HG03060 (cell line): ENCODE results near the gene CAV3.

ENCODE experiments used
- ATAC-seq: cut with Tn5 transposase; IDR thresholded peaks from one replicate; pipeline ENCODE4 v1.9.1; 2021; ENCODE audit warnings: low read depth, moderate number of reproducible peaks; ENCODE audit not compliant: unreplicated experiment

CAV3 gene

GRCh38 chr3:8734137-8734878, 706 bp downstream of the CAV3 start:
- no peak for ATAC-seq

DNA sequence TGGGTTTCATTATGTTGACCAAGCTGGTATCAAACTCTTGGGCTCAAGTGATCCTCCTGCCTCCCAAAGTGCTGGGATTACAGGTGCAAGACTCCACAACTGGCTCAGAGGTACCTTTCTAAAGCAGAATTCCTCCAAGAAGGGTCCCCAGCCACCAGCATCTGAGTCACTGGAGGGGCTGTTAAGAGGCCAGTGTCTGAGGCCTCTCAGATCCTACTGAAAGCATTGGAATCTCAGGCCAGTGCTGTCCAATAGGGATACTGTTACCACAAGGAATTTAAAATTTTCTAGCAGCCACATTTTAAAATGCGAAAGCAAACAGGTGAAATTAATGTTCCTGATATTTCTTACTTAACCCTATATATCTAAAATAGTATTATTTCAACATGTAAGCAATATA, 1.3 kb downstream of the CAV3 start:
- ATAC-seq: no peak

DNA sequence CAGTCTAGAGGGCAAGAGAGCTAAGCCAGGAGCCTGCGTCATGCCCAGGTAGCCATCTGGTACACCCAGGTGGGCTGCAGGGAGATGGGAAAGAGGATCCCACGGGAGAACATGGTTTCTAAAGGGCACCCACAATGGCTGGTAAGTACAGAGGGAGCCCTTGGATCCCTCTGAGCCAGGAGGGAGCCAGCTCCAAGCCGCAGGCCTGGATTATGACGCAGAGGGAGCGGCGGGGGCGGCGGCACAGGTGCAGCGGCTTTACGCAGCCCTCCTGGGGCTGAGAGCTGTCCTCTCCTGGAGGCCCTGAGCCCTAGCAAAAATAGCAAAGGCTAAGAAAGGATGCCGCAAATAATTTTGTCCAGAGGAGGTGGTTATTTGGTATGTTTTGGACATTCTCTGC, 2.8 kb downstream of the CAV3 start:
- no peak for ATAC-seq

DNA sequence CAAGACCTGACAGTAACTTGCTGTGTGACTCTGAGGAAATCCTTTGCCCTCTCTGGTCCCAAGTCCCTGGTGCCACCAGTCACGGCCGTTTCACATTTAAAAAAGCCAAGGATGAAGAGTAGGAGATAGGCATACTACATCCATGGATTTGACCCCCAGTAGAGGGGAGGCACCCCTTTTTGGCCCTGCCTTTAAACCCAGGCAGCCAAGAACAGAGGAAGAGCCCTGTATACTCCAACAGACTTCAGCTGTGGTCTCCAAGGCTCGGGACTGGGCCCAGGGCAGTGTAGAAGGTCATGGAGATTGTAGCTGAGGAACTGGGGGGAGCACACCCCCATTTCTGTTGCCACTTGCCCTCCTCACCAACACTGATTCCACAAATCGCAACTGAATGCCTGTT, 3.7 kb downstream of the CAV3 start:
- ATAC-seq: no peak

DNA sequence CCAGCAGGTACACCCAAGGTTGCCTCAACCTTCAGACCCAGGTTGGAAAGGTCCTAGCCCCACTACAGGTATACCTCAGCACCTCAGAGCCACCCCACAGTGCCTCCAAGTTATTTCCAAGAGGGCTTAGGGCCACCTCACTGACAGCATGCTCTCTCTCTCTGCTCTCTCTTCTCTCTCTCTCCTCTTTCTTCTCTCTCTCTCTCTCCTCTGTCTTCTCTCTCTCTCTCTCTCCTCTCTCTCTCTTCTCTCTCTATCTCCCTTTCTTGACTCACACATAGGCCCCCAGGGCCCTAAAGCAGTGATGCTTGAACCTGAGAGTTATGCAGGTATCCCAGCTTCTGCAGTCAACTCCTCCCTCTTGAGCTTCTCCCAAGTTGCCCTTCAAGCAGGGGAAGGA, 4.2 kb downstream of the CAV3 start:
- ATAC-seq: no peak

GRCh38 chr3:8738639-8739038, 5.0 kb downstream of the CAV3 start:
- no peak for ATAC-seq

GRCh38 chr3:8739757-8740504, 6.3 kb downstream of the CAV3 start:
- peak; percentile 59 for ATAC-seq

- ATAC-seq: no peak
Observed at GRCh38 chr3:8741581-8742261, 8.1 kb downstream of the CAV3 start.

DNA sequence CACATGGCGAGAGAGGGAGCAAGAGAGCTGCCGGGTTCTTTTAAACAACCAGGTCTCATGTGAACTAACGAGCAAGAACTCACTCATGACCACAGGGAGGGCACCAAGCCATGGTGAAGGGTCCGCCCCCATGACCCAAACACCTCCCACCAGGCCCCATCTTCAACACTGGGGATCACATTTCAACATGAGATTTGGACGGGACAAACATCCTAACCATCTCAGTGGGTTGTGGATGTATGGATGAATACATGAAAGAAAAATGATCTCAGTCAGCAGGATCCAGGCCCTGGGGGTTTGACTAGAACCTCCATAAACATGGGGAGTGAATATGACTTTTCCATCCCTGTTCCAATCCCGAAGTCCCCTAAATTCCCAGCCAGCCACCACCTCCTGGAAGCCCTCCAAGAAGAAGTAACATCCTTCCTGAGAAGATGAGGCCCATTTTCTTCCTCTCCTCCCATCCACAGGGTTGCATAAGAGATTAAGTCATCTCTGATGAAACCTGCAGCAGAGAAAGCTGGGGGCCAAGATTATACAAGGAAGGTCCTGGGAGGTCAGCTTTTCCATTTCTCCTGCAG, 9.5 kb downstream of the CAV3 start:
- ATAC-seq: no peak

GRCh38 chr3:8743911-8744310, 10.3 kb downstream of the CAV3 start:
- ATAC-seq: no peak

- no peak for ATAC-seq
Observed at GRCh38 chr3:8745619-8746370, 12.2 kb downstream of the CAV3 start.

- ATAC-seq: no peak
Observed at GRCh38 chr3:8746780-8747345, 13.3 kb downstream of the CAV3 start.

GRCh38 chr3:8749316-8749715, 15.7 kb downstream of the CAV3 start:
- ATAC-seq: no peak

- ATAC-seq: no peak
Observed at GRCh38 chr3:8752832-8753231, 19.2 kb downstream of the CAV3 start.

DNA sequence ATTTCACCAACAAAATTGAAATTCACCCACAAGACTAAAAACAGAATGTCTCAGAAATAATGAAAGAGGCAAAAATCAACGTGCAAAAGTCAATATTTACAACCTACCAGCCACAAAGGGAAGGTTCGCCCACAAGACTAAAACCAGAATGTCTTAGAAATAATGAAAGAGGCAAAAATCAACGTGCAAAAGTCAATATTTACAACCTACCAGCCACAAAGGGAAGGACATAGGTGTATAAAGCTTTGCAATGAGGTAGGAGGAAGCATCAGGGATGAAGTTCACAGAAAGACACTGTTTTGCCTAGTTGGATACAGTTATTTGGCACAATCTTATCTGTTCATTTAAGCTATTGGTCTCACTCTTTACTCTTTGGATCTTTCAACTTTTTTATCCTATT, 21.5 kb downstream of the CAV3 start:
- no peak for ATAC-seq

DNA sequence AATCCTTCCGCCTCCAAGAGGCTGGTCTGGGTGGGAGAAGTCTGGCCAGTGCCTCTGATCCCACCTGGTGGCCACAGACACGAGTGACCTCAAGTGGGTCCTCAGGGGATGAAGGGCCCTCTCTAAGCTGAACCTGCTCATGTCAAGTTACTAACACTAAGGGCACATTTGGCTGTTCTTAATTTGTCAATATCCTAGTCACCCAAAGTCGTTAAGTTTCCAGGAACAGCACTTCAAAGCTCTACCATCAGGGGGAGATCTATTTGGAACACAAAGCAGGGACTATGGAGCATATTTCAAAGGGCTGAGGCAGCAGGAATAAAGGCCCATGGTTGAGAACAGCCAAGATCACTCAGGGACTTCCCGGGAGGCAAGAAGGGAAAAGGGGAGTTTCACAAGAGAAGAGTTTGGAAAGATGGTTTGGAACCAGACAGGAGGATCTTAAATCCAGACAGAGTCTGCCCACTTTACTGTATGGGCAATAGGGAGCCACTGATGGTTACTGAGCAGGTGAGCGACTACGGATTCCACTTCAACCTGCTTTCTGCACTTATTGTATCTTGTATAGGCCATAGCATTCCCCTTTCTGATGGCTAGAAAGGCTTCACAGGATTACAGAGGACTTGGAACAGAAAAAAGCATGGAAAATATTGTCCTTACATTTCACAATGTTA, 22.1 kb downstream of the CAV3 start:
- no peak for ATAC-seq

- no peak for ATAC-seq
Observed at GRCh38 chr3:8756671-8757070, 23.1 kb downstream of the CAV3 start.

GRCh38 chr3:8757551-8758518, 24.2 kb downstream of the CAV3 start:
- no peak for ATAC-seq
